Liver (tissue), 3 donors: Measurements from ENCODE around the gene UBE2E2.

Experiments used
- CTCF ChIP-seq: fragments of 150-350 bp; IDR thresholded peaks from 2 replicates; pipeline ENCODE4 v1.5.1; 2017; ENCODE audit warnings: improper control_type of control experiment, low read depth, low read length; ENCODE audit not compliant: missing input control
- EGR1 ChIP-seq, 2 donors: IDR thresholded peaks; 2 replicates each; pipeline ENCODE4 v1.6.1; 2016 to 2018; ENCODE audit warnings: antibody characterized with exemption in 2 of 2, low read depth in 2 of 2
- GABPA ChIP-seq, 2 donors: IDR thresholded peaks in 1 of 2; conservative IDR thresholded peaks in 1 of 2; 2 replicates each; pipeline ENCODE4 v1.6.1; 2016; ENCODE audit warnings: antibody characterized with exemption in 2 of 2, mild to moderate bottlenecking in 1 of 2, moderate library complexity in 1 of 2
- HNF4A ChIP-seq, 2 donors: conservative IDR thresholded peaks; 2 replicates each; pipeline ENCODE4 v1.6.1; 2016; ENCODE audit warnings: antibody characterized with exemption in 2 of 2, mild to moderate bottlenecking in 2 of 2
- MAX ChIP-seq: IDR thresholded peaks from 2 replicates; pipeline ENCODE4 v1.6.1; 2016; ENCODE audit warnings: antibody characterized with exemption
- RAD21 ChIP-seq, 2 donors: IDR thresholded peaks; 2 replicates each; pipeline ENCODE4 v1.6.1; 2016; ENCODE audit warnings: antibody characterized with exemption in 2 of 2, mild to moderate bottlenecking in 2 of 2
- REST ChIP-seq: IDR thresholded peaks from 2 replicates; pipeline ENCODE4 v1.6.1; 2016; ENCODE audit warnings: antibody characterized with exemption, mild to moderate bottlenecking
- RXRA ChIP-seq, 2 donors: IDR thresholded peaks; 2 replicates each; pipeline ENCODE4 v1.6.1; 2017 to 2018; ENCODE audit warnings: antibody characterized with exemption in 2 of 2, mild to moderate bottlenecking in 1 of 2
- SP1 ChIP-seq: IDR thresholded peaks from 2 replicates; pipeline ENCODE4 v1.6.1; 2018; ENCODE audit warnings: antibody characterized with exemption, mild to moderate bottlenecking
- TAF1 ChIP-seq: conservative IDR thresholded peaks from 2 replicates; pipeline ENCODE4 v1.6.1; 2016; ENCODE audit warnings: antibody characterized with exemption, mild to moderate bottlenecking
- YY1 ChIP-seq: IDR thresholded peaks from 2 replicates; pipeline ENCODE4 v1.6.1; 2016; ENCODE audit warnings: antibody characterized with exemption, mild to moderate bottlenecking
- ZBTB33 ChIP-seq: IDR thresholded peaks from 2 replicates; pipeline ENCODE4 v1.6.1; 2016; ENCODE audit warnings: antibody characterized with exemption
- TF ChIP-seq, protein P1 (sequence below): IDR thresholded peaks from 2 replicates; pipeline ENCODE4 v1.6.1; 2016; ENCODE audit warnings: antibody characterized with exemption
- donor health status: healthy.
- donor health status: healthy.

DNA sequence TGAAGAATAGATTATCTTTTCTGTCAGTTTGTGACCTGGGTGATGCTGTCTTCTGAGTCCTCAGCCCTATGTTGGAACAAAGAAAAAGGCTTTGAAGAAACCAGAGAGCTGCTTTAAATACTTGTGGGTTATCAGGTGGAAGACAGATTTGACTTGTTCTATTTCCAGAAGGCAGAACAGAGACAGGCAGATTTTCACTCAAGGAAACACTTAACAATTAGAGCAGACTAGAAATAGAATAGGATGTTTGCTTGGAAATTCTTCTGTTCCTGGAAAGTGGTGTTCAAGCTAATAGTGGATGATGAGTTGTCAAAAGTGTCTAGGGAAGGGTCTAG, 219.4 kb downstream of the UBE2E2 start:
- TF ChIP-seq MAX, result no peak
- TF ChIP-seq, protein P1, sequence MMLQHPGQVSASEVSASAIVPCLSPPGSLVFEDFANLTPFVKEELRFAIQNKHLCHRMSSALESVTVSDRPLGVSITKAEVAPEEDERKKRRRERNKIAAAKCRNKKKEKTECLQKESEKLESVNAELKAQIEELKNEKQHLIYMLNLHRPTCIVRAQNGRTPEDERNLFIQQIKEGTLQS, result no peak
- TF ChIP-seq CTCF, result no peak
- TF ChIP-seq TAF1, result no peak
- TF ChIP-seq REST, result no peak
- TF ChIP-seq RXRA (IDR thresholded peaks at IDR 0.05), result no peak
- no peak for TF ChIP-seq EGR1 (IDR thresholded peaks at IDR 0.05; ENCODE audit: low read depth in 2 of 2)
- TF ChIP-seq YY1, result no peak
- no peak for TF ChIP-seq GABPA (IDR thresholded peaks at IDR 0.05 in 1 of 2, conservative IDR thresholded peaks at IDR 0.05 in 1 of 2)
- TF ChIP-seq RAD21 (IDR thresholded peaks at IDR 0.05), result no peak
- no peak for TF ChIP-seq SP1
- TF ChIP-seq ZBTB33, result no peak
- TF ChIP-seq HNF4A (conservative IDR thresholded peaks at IDR 0.05), result no peak
